Inflammatory macrophage treated with lipopolysaccharide for 1 hour (primary cell): ENCODE results near the gene OR6C2.
"Not testable (repeated sequence)": the region's sequence is repeated elsewhere in the genome, so short reads cannot be mapped to it uniquely, and the experiment has no call there.

Experiments
- DNase-seq, 2 donors: peaks; one replicate each; pipeline ENCODE4 v3.0.0-alpha.2; 2020 to 2022

Gene OR6C2

DNA sequence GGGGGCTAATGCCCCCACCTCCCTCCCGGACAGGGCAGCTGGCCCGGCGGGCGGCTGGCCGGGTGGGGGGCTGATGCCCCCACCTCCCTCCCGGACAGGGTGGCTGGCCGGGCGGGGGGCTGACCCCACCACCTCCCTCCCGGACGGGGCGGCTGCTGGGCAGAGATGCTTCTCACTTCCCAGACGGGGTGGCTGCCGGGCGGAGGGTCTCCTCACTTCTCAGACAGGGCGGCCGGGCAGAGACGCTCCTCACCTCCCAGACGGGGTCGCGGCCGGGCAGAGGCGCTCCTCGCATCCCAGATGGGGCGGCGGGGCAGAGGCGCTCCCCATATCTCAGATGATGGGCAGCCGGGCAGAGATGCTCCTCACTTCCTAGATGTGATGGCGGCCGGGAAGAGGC, 35.3 kb downstream of the OR6C2 start:
- DNase-seq = not testable (repeated sequence)

DNA sequence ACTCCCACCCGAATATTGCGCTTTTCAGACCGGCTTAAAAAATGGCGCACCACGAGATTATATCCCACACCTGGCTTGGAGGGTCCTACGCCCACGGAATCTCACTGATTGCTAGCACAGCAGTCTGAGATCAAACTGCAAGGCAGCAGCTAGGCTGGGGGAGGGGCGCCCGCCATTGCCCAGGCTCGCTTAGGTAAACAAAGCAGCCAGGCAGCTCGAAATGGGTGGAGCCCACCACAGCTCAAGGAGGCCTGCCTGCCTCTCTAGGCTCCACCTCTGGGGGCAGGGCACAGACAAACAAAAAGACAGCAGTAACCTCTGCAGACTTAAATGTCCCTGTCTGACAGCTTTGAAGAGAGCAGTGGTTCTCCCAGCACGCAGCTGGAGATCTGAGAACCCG, 40.4 kb downstream of the OR6C2 start:
- DNase-seq = not testable (repeated sequence)

GRCh38 chr12:55492078-55492477, 48.2 kb downstream of the OR6C2 start, which contains the start of gene OR6C68:
TSS of gene OR6C68 (plus strand) at chr12:55492378. CDS start at chr12:55492378, 0 bp downstream.
- DNase-seq = no peak

DNA sequence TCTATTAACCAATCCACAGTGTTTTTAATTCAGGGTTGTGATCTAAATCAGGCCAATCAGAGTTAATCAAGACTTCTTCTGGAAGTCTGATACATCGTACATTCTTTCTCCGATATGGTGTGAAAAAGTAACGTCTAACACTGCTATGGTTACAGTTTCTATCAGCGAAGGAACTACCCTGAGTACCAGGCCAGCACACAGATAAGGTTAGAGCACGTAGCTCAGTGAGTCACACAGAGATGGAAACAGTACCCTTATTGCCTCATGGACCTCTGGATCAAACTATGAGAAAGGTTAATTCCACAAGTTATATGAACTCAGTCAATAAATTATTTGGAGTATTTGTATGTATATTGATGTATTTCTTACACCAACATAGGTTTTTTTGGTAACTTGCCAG, 51.6 kb downstream of the OR6C2 start:
- DNase-seq = no peak

GRCh38 chr12:55499231-55499630, 55.4 kb downstream of the OR6C2 start:
- DNase-seq = no peak

DNA sequence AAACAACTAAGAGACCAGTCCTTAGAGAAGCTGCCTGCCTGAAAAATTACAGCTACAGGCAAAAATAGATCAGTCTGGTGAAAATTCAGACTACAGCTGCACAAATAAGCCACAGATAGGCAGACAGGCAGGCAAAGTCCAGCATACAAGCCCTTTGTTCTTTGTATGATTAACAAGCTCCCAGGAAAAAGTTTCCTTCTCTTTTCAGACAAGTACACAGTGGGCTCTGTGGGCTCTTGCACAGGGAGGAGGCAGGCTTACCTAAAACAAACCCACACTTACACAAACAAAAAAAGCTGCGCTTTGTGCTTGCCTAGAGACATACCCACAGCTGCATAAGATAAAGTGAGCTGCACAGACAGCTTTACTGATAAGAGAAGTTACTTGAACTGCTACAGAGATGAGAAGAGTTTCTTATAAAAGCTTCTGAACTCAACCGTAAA, 56.0 kb downstream of the OR6C2 start:
- no peak for DNase-seq

GRCh38 chr12:55501601-55502000, 57.7 kb downstream of the OR6C2 start:
- no peak for DNase-seq
